Left kidney (tissue), 2 donors: ENCODE results near the gene ATG4A. TPM values are rescaled to one million over a fixed set of nuclear protein-coding genes. Genes with fewer than 3 reads are reported as not detected.

Source experiments
- DNase-seq: peaks from one replicate; pipeline ENCODE4 v3.0.0-alpha.2; 2013
- polyA plus RNA-seq: library from polyadenylated mRNA; unstranded; fragments of 120-200 nt; gene quantifications from one replicate; pipeline ENCODE4 v1.2.1, GENCODE V29; 2013; ENCODE audit not compliant: insufficient read length

ATG4A gene
- polyA plus RNA-seq, 1 donor: 15.1 TPM

DNA sequence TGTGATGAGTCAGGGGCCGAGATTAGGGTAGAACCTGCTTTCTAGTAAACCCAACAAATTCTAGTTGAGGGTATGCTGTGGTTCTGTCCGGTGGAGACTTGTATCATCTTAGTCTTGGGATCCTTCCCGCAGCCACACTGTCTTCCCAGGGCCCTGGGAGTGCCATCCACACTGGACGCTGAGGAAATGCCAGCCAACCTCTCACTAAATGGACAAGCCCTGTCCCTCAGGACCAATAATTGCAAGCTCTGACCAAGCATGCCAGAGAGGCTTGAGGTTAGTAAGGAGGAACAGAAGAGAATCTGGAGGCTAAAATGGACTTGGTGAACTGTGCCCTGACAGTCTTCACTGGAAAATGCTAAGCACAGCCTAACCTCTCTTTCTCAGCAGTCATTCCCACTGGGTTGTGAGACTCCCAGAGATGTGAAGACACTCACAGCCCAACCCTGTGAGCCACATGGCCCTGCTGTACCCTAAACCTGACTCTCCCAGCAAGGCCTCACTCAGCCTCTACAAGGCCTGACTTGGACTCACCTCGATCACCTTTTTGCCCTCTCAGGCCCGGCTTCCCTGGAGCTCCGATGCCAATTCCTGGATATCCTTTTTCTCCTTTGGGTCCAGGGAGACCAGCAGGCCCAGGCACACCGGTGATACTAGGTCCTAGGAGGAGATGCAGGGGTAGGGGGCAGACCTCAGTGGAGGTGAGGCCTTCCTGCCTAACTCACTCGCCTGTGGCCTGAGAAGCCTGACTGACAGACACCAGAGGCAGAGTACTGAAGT is 77.6 kb downstream of the ATG4A start:
- no peak for DNase-seq

DNA sequence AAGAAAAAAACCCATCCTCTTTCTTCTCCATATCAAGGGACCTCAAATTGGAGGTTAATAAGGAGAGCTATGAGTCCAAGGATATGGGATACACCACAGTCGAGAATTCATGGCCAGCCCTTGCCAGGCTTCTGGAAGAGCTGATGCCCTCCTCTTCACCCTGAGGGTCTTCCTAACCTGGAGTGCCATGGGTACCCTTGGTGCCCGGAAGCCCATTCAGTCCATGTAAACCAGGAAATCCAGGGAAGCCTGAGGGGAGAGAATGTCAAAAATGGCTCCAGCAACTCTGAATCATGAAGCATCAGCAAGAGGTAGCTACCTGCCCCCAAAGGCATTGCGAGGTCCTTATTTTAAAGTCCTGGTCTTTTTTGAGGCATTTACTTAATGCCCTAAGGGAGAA is 78.2 kb downstream of the ATG4A start:
- DNase-seq: no peak

DNA sequence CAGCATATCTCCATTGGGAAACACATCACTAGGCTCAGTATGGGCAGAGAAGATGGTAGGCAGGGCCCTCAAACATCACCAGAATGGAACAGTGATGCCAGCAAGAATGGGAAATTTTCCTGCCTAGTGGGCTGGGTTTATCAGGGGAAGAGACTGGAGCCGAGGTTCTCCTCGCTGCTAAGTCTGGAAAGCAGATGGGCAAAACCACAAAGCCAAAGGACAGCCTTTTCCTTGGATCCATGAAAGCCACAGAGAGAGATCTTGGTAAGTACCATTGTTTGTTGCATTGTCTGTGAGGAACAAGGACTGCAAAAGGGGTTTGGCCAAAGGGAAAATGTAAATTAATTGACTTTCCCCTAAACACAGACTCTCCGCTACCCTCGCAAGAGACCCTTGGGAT is 80.1 kb downstream of the ATG4A start:
- no peak for DNase-seq

DNA sequence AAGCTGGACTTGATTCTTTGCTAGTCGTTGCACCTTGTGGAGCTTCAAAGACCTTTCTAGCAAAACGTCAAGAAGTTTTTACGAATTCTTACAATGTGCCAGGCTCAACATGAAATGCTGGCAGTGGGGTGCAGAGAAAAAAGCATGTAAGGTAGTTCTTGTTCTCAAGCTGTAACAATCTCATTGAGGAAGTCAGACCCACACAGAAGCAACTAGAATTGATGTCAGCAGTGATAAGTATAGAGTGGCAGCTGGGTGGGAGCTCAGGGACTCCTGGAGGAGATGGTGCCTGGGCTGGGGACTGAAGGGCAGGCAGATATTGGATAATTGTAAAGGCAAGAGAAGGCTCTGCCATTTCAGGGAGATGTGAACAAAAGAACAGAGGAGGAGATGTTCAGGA is 82.3 kb downstream of the ATG4A start:
- DNase-seq: no peak

DNA sequence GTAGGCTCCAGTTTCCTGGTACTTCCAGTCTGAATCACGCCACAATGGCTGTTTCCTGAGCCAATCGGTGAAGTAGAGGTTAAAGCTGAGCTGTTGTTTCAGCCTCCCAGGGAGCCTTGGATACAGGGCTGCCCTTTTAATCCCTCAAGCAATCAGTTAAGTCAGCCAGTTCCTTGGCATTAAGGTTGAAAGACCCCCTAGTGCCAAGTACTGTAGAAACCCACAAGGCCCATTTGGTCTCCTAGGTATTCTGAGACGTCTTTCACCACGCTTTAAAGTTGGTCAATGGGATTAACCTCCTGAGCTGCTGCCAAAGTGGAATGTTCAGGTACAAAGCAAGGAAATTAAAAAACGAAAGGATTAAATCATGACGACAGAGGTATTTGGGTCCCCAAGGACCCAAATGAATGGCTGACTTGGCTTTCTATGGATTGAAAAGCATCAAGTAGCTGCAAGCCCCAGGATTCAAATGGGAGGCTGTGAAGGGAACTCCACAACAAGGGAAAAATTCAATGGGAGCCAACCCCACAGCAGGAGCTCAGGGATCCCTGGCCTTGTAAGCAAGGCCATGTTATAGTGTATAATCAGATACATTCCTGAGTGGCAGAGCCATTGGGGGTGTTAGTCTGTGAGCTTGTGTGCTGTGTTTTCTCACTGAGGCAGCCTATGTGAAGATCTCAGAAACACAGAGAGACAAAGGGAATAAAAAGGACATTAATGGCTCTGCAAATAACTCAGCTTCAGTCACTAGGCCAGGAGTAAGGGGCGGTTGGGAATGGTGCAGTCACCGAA is 86.0 kb downstream of the ATG4A start:
- DNase-seq: no peak

DNA sequence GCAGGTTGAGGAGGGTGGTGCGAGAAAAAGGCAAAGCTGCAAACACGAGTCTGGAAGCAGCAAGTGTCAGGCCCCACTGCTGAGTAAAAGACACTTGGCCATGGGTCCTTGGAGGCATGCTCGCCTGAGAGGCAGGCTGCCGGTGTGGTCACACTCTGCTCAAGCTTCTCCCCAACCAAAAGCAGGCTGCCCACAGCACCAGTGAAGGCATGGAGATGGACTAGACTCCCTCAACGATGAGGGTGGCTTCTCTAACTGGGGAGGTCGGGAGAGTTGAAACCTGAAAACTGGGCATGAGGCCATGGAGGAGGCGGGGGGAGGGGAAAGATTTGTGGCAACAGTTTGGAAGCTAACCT is 86.5 kb downstream of the ATG4A start:
- no peak for DNase-seq

DNA sequence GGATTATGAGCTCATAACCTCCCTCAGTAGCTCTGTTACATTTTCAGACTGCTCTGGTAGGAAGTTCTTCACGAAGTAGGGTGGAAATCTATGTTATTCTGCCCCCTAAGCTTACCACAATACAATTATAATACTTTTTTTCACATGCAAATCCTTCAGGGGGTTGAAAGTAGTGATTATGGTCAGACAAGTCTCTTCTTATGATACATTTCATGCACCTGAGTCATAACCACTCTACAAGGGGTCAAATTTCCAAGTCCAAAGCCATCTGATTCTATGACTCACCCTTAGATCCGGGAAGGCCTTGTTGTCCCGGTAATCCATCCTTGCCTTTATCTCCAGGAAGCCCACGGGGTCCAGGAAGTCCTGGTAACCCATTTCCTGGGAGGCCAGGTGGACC is 95.2 kb downstream of the ATG4A start:
- DNase-seq: no peak

DNA sequence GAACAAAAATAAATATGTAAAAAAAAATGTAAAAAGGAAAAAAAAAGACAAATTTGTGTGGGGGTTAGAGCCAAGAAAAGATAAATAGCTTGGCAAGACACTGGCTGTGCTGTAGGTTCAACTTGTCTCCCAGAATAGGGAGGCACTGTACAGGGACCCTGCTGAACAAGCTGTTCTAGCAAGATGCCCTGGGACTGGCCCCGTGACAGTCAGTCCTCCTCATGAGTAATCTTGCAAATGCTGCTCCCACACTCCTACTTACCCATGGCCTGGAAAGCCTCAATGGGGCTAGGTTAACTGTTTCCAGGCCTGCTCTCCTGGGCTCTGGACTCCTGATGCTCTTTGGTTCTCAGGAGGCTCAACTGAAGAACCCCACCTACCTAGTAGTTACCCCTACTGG is 106.8 kb downstream of the ATG4A start:
- no peak for DNase-seq

DNA sequence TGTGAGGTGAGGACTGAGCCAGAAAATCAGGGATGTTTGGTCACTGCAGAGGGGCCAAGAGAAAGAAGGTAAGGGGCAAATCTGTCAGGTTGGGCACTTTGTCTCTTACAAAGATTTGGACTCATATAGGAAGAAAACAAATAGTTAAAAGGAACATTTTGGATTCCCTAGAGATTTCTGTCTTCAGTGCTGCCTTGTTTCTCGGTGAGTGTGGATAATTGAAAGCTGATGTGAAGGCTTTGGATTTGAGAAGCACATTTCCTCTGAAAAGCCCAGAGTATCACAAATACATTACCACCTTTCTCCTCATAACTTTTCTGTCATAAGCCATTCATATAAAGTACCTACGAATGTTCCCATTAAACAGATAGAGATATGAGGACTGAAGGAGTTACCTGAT is 107.5 kb downstream of the ATG4A start:
- DNase-seq: no peak

DNA sequence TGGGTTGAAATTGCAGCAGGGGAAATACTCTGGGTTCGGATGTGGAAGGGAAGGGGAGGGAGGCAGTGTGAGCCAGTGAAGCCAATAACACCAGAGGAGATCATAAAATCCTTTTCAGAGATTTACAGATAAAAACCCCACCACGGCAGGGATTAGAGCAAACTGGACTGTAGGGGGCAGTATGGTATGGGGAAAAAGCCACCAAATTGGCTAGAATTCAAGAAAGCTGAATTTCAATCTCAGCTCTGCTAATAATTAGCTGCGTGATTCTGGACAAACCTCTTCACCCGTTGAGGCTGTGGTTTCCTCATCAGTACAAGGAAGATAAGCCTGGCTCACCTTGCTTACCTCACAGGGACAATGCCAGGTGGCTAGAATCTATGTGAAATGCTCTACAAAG is 108.1 kb downstream of the ATG4A start:
- no peak for DNase-seq

DNA sequence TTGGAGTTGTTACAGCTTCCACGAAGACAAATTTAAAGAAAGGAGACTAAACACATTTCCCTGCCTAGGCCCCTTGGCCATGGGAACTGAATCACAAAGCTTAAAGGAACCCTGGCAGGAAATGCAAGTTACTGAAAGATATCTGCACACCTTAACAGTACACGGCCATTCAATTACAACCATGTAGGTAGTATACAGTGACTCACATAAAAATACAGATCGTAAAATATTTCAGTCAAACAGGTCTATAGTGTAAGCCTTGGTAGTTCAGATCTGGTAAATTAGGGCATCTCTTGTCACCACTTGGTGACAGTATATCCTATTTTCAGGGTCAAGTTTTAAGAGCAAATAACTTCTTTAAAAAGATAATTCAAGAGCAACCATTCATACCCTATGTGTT is 112.0 kb downstream of the ATG4A start:
- no peak for DNase-seq

Other genes starting within 250 kb of the ATG4A start
- gene TEX13B, start 109.4 kb upstream of the ATG4A start, polyA plus RNA-seq: not detected
- gene VSIG1, start 46.7 kb upstream of the ATG4A start, polyA plus RNA-seq: 1.1 TPM
- gene PSMD10, start 236 bp upstream of the ATG4A start, polyA plus RNA-seq: 78.7 TPM